Skeletal muscle cell (primary cell): ENCODE data around the gene ACOT9.
A peak's percentile ranks its signal among the peaks of the same experiment; 100 is the strongest.
"Not testable (repeated sequence)": the region's sequence is repeated elsewhere in the genome, so short reads cannot be mapped to it uniquely, and the experiment has no call there.

Source experiments
- DNase-seq: peaks from one replicate; pipeline ENCODE4 v3.0.0-alpha.2; 2010; ENCODE audit warnings: low read depth
- H3K4me3 ChIP-seq: 2 replicates; pipeline ENCODE4 v1.5.1; 2011; ENCODE audit warnings: low read depth, mild to moderate bottlenecking, control low read depth, low read length, moderate library complexity

The ACOT9 gene

GRCh38 chrX:23720117-23720677 lies 22.9 kb downstream of the ACOT9 start:
- DNase-seq, result no peak

DNA sequence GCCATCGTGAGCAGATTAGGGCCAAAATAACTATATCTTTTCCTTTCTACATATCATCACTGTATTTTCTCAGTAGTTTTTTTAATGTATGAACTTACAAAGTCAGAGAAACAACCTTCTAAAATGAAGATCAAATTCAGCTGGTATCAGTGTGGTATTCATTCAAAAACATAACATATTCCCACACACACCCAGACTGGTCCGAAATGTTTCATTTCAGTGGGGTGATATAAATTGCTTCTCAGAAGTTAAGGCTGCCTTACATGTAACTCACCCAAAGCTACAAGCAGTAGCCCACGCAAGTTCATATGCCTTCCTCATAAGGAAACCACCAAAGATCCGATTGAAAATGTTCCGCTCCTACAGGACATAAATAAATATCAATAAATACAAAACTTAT lies 37.8 kb downstream of the ACOT9 start:
- H3K4me3 ChIP-seq, result no peak overlapping the region
- no peak for DNase-seq

More at GRCh38 chrX:23720117-23720677, 22.9 kb downstream of the ACOT9 start:
- no peak overlapping the region for H3K4me3 ChIP-seq

DNA sequence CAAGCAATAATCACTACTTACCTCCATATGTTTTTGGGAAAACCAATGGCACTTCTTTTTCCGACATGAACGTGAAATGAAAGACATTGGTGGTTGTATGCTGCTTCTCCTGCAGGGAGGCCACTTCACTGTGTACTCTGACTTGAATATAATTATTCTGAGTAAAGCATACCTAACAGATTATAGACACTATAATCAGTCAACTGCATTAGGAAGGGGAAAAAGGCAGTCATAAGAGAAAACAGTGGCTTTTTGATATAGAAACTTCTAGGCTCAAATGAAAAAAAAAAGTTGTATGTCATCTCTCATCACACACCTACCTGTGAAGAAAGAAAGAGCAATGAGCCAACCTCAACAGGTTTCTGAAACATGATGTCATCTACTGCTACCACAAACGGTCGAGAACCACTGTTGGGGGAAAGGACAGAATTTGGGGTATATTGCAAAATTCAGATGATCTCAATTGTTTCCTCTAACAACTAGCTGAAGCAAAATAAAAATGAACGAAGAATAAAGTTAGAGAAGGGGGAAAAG lies 38.3 kb downstream of the ACOT9 start:
- H3K4me3 ChIP-seq, result no peak overlapping the region
- DNase-seq, result no peak

DNA sequence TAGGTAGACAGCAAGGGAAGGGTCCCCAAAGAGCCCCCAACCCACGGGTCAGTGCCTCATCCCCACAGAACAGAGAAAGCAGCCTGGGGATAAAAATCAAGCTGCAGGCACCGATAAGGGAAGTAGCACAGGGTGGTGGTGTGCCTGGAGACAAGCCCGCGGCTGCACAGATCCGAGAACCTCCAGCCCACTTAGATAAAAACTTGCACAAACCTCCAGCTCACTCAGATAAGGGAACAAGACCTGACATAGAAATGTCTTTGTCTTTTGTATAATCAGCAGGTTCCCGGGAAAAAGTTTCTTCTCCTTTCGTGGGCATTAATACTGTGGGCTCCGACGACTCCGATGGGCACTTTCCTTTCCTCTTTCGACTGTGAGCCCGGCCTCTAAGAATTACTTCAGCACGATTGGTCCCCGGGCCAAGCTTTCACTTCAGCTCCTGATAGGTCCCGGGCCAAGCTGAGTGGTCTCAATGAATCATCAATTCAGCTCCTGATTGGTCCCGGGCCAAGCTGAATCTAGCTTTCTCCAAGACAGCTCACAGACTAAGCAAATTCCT lies 43.4 kb downstream of the ACOT9 start:
- DNase-seq, result no peak

GRCh38 chrX:23694606-23695005 lies 48.5 kb downstream of the ACOT9 start:
- peak; percentile 2 for DNase-seq
- H3K4me3 ChIP-seq, result no peak overlapping the region

More for the DNA sequence above, 43.4 kb downstream of the ACOT9 start:
- H3K4me3 ChIP-seq, result no peak overlapping the region

GRCh38 chrX:23692166-23692565 lies 50.9 kb downstream of the ACOT9 start:
- DNase-seq, result no peak
- no peak overlapping the region for H3K4me3 ChIP-seq

- not testable (repeated sequence) for DNase-seq, H3K4me3 ChIP-seq
Measured at GRCh38 chrX:23676486-23676885, 66.6 kb downstream of the ACOT9 start.

GRCh38 chrX:23673108-23673507 lies 70.0 kb downstream of the ACOT9 start:
- H3K4me3 ChIP-seq, result no peak overlapping the region
- DNase-seq, result no peak

DNA sequence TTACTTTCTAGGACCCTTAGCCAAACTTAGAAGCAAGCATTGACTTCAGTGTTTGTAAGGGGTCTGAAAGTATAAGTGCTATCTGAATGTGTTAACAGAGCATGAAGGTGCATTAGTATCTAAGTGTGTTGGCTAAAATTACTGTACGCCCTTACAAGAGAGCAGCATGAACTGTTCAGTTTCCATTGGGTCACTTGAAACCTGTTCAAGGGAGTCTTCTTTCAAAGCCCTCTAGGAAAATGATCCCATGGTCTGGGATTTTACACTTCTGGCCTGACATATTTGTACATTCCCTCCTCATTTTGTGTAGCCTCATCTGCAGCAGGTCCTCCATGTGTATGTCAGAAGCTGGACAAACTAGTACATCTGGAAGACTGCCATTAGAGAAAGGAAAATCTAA lies 72.5 kb downstream of the ACOT9 start:
- DNase-seq, result no peak
- no peak overlapping the region for H3K4me3 ChIP-seq

GRCh38 chrX:23668335-23668734 lies 74.7 kb downstream of the ACOT9 start:
- no peak for DNase-seq
- H3K4me3 ChIP-seq, result peak overlapping the region; percentile 66

- H3K4me3 ChIP-seq, result peak within 1 kb of the TSS; percentile 66
- DNase-seq, result peak; percentile 67
Measured at GRCh38 chrX:23667239-23668177, 75.6 kb downstream of the ACOT9 start, which contains the start of gene PRDX4. TSS of gene PRDX4 (plus strand) at chrX:23667493. CDS start at chrX:23667571, 78 bp downstream.

GRCh38 chrX:23666282-23666681 lies 76.8 kb downstream of the ACOT9 start:
- H3K4me3 ChIP-seq, result no peak overlapping the region
- DNase-seq, result no peak

- H3K4me3 ChIP-seq, result no peak overlapping the region
- DNase-seq, result no peak
Measured at GRCh38 chrX:23664496-23664895, 78.6 kb downstream of the ACOT9 start.

- H3K4me3 ChIP-seq, result no peak overlapping the region
- DNase-seq, result peak; percentile 25
Measured at GRCh38 chrX:23662853-23663252, 80.2 kb downstream of the ACOT9 start.

- DNase-seq, result no peak
- no peak overlapping the region for H3K4me3 ChIP-seq
Measured at GRCh38 chrX:23662187-23662586, 80.9 kb downstream of the ACOT9 start.

DNA sequence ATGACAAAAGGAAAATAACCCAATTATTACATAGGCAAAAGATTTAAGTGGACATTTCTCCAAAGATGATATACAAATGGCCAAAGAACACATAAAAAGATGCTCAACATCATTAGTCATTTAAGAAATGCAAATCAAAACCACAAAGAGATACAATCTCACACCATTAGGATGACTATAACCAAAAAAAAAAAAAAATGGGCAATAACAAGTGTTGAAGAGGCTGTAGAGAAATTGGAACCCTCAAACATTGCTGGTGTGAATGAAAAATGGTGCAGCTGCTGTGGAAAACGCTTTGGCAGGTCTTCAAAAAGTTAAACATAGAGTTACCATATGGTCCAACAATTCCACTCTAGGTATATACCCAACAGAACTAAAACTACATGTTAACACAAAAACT lies 81.4 kb downstream of the ACOT9 start:
- DNase-seq, result no peak
- H3K4me3 ChIP-seq, result no peak overlapping the region

DNA sequence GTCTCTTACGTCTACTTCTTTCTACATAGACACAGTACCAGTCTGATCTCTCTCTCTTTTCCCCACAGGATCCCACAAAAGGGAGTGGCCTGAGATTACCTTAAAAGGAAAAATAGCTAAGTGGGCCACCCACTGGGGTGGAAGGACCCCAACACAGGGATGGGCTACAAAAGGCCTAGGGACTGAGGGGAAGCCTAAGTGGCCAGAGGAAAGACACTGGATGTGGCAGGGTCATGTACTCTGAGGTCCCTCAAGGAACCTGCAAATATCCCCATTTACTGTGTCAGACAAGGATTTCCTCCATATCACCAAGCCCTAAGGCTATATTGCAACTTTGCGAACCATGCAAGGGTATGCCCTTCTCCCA lies 82.3 kb downstream of the ACOT9 start:
- no peak overlapping the region for H3K4me3 ChIP-seq
- no peak for DNase-seq

DNA sequence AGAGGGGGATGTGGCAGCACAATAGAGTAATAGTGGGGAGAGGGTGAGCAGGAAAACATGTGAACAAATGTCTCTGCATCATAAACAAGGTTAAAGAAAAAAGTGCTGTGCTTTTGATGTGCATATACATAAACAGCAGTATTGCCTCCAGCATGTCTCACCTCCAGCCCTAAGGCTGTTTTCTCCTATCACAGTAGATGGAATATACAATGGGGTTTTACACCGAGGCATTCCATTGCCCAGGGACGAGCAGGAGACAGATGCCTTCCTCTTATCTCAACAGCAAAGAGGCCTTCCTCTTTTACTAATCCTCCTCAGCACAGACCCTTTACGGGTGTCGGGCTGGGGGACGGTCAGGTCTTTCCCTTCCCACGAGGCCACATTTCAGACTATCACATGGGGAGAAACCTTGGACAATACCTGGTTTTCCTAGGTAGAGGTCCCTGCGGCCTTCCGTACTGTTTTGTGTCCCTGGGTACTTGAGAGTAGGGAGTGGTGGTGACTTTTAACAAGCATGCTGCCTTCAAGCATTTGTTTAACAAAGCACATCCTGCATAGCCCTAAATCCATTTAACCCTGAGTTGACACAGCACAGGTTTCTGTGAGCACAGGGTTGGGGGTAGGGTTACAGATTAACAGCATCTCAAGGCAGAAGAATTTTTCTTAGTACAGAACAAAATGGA lies 82.9 kb downstream of the ACOT9 start:
- DNase-seq, H3K4me3 ChIP-seq: not testable (repeated sequence)

DNA sequence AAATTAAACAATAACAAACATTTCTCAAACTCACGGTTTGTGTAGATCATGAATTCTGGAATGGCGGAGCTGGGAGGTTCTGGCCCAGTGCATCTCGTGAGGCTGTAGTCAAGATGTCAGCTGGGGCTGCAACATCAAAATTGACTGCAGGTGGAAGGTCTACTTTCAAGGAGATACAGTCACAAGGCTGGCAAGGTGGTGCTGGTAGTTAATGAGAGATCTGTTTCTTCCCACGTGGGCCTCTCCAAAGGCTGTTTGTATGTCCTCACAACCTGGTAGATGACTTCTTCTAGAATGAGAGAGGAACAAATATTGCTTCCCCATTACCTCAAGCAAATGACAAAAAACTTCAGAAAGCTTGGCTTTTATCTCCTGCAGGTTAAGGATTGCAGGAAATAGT lies 83.7 kb downstream of the ACOT9 start:
- no peak overlapping the region for H3K4me3 ChIP-seq
- DNase-seq, result no peak

- no peak for DNase-seq
Measured at GRCh38 chrX:23656684-23657083, 86.4 kb downstream of the ACOT9 start.

More at GRCh38 chrX:23656684-23657083, 86.4 kb downstream of the ACOT9 start:
- no peak overlapping the region for H3K4me3 ChIP-seq
